ENCODE measurements around the gene MYT1. TPM values are rescaled to one million over a fixed set of nuclear protein-coding genes. Genes with fewer than 3 reads are reported as not detected.

The MYT1 gene
- total and polyA plus RNA-seq, 2 of the 8 experiments (the other 6 are each of a cell fraction or from before 2014, with no cell fraction given), result 0.63 to 2.0 TPM

GRCh38 chr20:64210656-64211369 lies 46.6 kb downstream of the MYT1 start (continued):
- no peak for TF ChIP-seq CHD7 (IDR thresholded peaks at IDR 0.05; ENCODE audit: insufficient replicate concordance, low read length)

Data from H1 (cell line).